Measurements from ENCODE around the gene ERP44. TPM values are rescaled to one million over a fixed set of nuclear protein-coding genes. Genes with fewer than 3 reads are reported as not detected.
A peak's percentile ranks its signal among the peaks of the same experiment; 100 is the strongest.
"Not testable (repeated sequence)": the region's sequence is repeated elsewhere in the genome, so short reads cannot be mapped to it uniquely, and the experiment has no call there.

ERP44 gene
- total RNA-seq, 1 experiment from 2014 or later = 20.9 TPM

DNA sequence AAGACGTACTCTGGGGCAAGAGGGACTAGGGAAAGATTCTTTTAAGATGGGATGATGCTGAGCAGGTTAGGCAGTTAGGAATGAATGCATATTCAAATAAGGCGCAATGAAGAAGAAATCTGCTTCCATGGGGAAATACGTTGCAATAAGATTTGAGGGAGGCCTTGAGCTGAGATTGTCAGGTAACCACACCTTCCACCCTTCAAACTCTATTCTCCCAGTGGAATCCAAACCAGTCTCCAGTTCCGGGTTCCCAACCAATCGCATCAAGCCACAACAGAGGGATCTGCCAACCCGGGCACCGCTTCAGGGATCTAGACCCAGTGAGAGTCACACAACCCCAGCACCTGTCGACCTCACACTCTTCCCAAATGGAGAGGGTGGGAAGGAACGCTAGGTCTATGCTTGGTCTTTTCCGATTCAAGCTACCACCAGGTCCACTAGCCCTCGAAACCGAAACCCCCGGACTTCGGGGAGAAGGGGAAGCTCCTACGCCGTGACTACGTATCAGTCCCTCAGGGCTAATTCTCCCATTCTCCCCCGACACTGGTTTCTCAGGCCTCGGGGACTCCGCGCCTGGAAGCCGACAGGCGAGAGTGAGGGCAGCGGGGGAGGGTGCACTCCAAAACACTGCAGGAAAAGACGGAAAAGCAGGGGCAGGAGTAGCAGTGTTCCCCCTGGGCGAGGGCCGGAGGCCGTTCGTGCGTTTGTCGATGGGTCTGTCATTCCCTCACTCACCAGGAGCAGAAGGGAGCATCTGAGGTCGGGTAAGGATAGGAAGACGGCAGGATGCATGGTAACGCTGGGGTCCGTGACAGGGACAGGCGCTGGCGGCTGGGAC, 534 bp downstream of the ERP44 start:
- Histone ChIP-seq H2AFZ (ENCODE audit: low read length) (peak overlapping the region; percentile 20; the same call in 1 of the 2 replicates), H3K9ac (ENCODE audit: low read length) (peak overlapping the region; percentile 94), H3K4me1 (ENCODE audit: low read length) (peaks cover 42% of the 10 kb centered on the region), H3K4me2 (ENCODE audit: low read depth, low read length, poor library complexity, severe bottlenecking) (peak overlapping the region; percentile 99), H3K36me3 (ENCODE audit: insufficient read depth, low read length) (peaks cover 8% of the 10 kb centered on the region; the same call in 1 of the 2 replicates), H4K20me1 (ENCODE audit: insufficient read depth, low read depth, low read length) (peaks cover 40% of the 10 kb centered on the region), H3K27ac (ENCODE audit: low read length) (peak overlapping the region; percentile 41), H3K79me2 (ENCODE audit: low read length) (peaks cover 78% of the 10 kb centered on the region), H3K9me2 (replicated peaks; ENCODE audit: insufficient read depth, low read length) (no peaks in the 10 kb centered on the region), H3K9me3 (ENCODE audit: low read length) (no peaks in the 10 kb centered on the region), H3K4me3 (ENCODE audit: low read length) (peak overlapping the region; percentile 93), H3K27me3 (ENCODE audit: low read length) (no peaks in the 10 kb centered on the region)
- peak; percentile 79 for DNase-seq

DNA sequence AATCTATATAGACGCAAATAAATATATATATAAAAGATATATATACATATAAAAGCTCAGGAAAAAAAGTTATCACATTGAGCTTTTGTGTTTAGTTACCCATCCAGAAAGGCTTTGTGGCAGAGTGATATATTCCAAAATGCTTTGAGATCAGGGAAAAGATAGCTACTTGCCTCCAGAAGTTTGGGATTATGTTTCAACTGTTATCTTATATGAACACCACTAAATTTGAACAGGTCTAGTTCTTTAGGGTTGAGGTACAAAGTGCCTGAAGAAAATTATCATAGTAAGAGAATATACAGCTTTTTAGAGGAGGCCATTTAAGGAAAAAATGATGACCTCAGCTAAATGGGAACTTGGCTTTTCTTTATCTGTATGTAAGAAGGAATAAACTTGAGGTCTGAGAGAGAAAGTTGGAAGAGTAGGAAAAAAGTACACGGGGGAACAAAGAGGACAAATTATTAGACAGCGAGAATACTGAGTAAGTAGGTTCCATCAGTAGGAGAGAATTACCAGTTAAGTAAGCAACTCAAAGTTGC, 2.4 kb downstream of the ERP44 start:
- no peak overlapping the region; the same call in 1 of the 2 replicates for H3K9ac ChIP-seq (ENCODE audit: low read length)
- H3K27me3 ChIP-seq (ENCODE audit: low read length) = no peaks in the 10 kb centered on the region
- DNase-seq = no peak
- H3K36me3 ChIP-seq (ENCODE audit: insufficient read depth, low read length) = peaks cover 4% of the 10 kb centered on the region; the same call in 1 of the 2 replicates
- no peak overlapping the region for H2AFZ ChIP-seq (ENCODE audit: low read length)
- no peak overlapping the region for H3K27ac ChIP-seq (ENCODE audit: low read length)
- peaks cover 46% of the 10 kb centered on the region for H3K4me1 ChIP-seq (ENCODE audit: low read length)
- H3K9me3 ChIP-seq (ENCODE audit: low read length) = no peaks in the 10 kb centered on the region
- H3K79me2 ChIP-seq (ENCODE audit: low read length) = peaks cover 89% of the 10 kb centered on the region
- H4K20me1 ChIP-seq (ENCODE audit: insufficient read depth, low read depth, low read length) = peaks cover 51% of the 10 kb centered on the region
- H3K9me2 ChIP-seq (replicated peaks; ENCODE audit: insufficient read depth, low read length) = no peaks in the 10 kb centered on the region
- peak overlapping the region; percentile 99 for H3K4me2 ChIP-seq (ENCODE audit: low read depth, low read length, poor library complexity, severe bottlenecking)
- H3K4me3 ChIP-seq (ENCODE audit: low read length) = peak overlapping the region; percentile 93; the same call in 1 of the 2 replicates

DNA sequence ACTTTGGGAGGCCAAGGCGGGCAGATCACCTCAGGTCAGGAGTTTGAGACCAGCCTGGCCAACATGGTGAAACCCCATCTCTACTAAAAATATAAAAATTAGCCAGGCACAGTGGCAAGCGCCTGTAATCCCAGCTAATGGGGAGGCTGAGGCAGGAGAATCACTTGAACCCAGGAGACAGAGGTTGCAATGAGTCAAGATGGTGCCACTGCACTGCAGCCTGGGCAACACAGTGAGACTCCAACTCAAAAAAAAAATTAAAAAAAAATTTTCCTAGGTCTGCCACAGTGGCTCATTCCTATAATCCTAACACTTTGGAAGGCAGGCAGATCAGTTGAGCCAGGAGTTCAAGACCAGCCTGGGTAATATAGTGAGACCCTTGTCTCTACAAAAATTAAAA, 4.4 kb downstream of the ERP44 start:
- Histone ChIP-seq H4K20me1 (ENCODE audit: insufficient read depth, low read depth, low read length) (peaks cover 56% of the 10 kb centered on the region), H3K4me1 (ENCODE audit: low read length) (peaks cover 44% of the 10 kb centered on the region), H3K79me2 (ENCODE audit: low read length) (peaks cover 94% of the 10 kb centered on the region)
- not testable (repeated sequence) for H3K36me3 ChIP-seq (ENCODE audit: insufficient read depth, low read length); DNase-seq; H2AFZ ChIP-seq (ENCODE audit: low read length); H3K4me3 ChIP-seq (ENCODE audit: low read length); H3K9me3 ChIP-seq (ENCODE audit: low read length); H3K27me3 ChIP-seq (ENCODE audit: low read length); H3K9ac ChIP-seq (ENCODE audit: low read length); H3K9me2 ChIP-seq (replicated peaks; ENCODE audit: insufficient read depth, low read length); H3K27ac ChIP-seq (ENCODE audit: low read length); H3K4me2 ChIP-seq (ENCODE audit: low read depth, low read length, poor library complexity, severe bottlenecking)

- Histone ChIP-seq H3K27ac (ENCODE audit: low read length) (no peak overlapping the region), H3K9me2 (replicated peaks; ENCODE audit: insufficient read depth, low read length) (no peaks in the 10 kb centered on the region), H3K9ac (ENCODE audit: low read length) (no peak overlapping the region), H2AFZ (ENCODE audit: low read length) (no peak overlapping the region), H3K9me3 (ENCODE audit: low read length) (no peaks in the 10 kb centered on the region), H3K36me3 (ENCODE audit: insufficient read depth, low read length) (no peaks in the 10 kb centered on the region), H4K20me1 (ENCODE audit: insufficient read depth, low read depth, low read length) (peaks cover 48% of the 10 kb centered on the region), H3K27me3 (ENCODE audit: low read length) (no peaks in the 10 kb centered on the region), H3K4me2 (ENCODE audit: low read depth, low read length, poor library complexity, severe bottlenecking) (no peak overlapping the region), H3K4me3 (ENCODE audit: low read length) (no peak overlapping the region), H3K79me2 (ENCODE audit: low read length) (peaks cover 99% of the 10 kb centered on the region), H3K4me1 (ENCODE audit: low read length) (peaks cover 55% of the 10 kb centered on the region)
- no peak for DNase-seq
Observed at GRCh38 chr9:100092066-100092465, 6.7 kb downstream of the ERP44 start.

GRCh38 chr9:100091650-100092049, 7.2 kb downstream of the ERP44 start:
- H3K27ac ChIP-seq (ENCODE audit: low read length) = no peak overlapping the region
- no peaks in the 10 kb centered on the region for H3K9me3 ChIP-seq (ENCODE audit: low read length)
- H3K36me3 ChIP-seq (ENCODE audit: insufficient read depth, low read length) = no peaks in the 10 kb centered on the region
- no peak overlapping the region for H3K4me3 ChIP-seq (ENCODE audit: low read length)
- no peak for DNase-seq
- no peak overlapping the region for H2AFZ ChIP-seq (ENCODE audit: low read length)
- H3K27me3 ChIP-seq (ENCODE audit: low read length) = no peaks in the 10 kb centered on the region
- peaks cover 99% of the 10 kb centered on the region for H3K79me2 ChIP-seq (ENCODE audit: low read length)
- no peak overlapping the region for H3K9ac ChIP-seq (ENCODE audit: low read length)
- H3K4me2 ChIP-seq (ENCODE audit: low read depth, low read length, poor library complexity, severe bottlenecking) = no peak overlapping the region
- H4K20me1 ChIP-seq (ENCODE audit: insufficient read depth, low read depth, low read length) = peaks cover 45% of the 10 kb centered on the region
- H3K9me2 ChIP-seq (replicated peaks; ENCODE audit: insufficient read depth, low read length) = no peaks in the 10 kb centered on the region
- peaks cover 55% of the 10 kb centered on the region for H3K4me1 ChIP-seq (ENCODE audit: low read length)

GRCh38 chr9:100090880-100091279, 7.9 kb downstream of the ERP44 start:
- H3K79me2 ChIP-seq (ENCODE audit: low read length) = peaks cover 100% of the 10 kb centered on the region
- H3K9me3 ChIP-seq (ENCODE audit: low read length) = no peaks in the 10 kb centered on the region
- H3K4me2 ChIP-seq (ENCODE audit: low read depth, low read length, poor library complexity, severe bottlenecking) = no peak overlapping the region
- no peak for DNase-seq
- peaks cover 41% of the 10 kb centered on the region for H4K20me1 ChIP-seq (ENCODE audit: insufficient read depth, low read depth, low read length)
- no peak overlapping the region for H2AFZ ChIP-seq (ENCODE audit: low read length)
- H3K27ac ChIP-seq (ENCODE audit: low read length) = no peak overlapping the region
- no peak overlapping the region for H3K4me3 ChIP-seq (ENCODE audit: low read length)
- H3K36me3 ChIP-seq (ENCODE audit: insufficient read depth, low read length) = no peaks in the 10 kb centered on the region
- H3K27me3 ChIP-seq (ENCODE audit: low read length) = no peaks in the 10 kb centered on the region
- no peak overlapping the region for H3K9ac ChIP-seq (ENCODE audit: low read length)
- peaks cover 58% of the 10 kb centered on the region for H3K4me1 ChIP-seq (ENCODE audit: low read length)
- H3K9me2 ChIP-seq (replicated peaks; ENCODE audit: insufficient read depth, low read length) = no peaks in the 10 kb centered on the region

DNA sequence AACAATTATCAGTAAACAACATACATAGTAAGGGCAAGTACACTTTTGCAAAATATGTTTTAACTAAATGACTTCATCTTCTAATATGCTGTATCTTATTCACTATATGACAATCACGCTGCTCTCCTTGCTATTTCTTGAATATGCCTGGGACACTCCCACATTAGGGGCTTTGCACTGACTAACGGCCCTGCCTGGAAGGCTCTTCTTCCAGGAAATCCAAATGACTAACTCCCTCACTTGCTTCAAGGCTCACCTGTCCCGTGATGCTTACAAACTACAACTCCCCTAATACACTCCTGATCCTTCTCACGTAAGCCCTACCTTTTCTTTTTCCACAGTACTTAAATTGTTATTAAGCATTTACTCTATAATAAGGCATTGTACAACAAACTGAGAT, 10.6 kb downstream of the ERP44 start:
- H3K4me1 ChIP-seq (ENCODE audit: low read length) = peaks cover 65% of the 10 kb centered on the region
- no peak for DNase-seq
- no peak overlapping the region for H3K27ac ChIP-seq (ENCODE audit: low read length)
- H2AFZ ChIP-seq (ENCODE audit: low read length) = no peak overlapping the region
- no peak overlapping the region for H3K9ac ChIP-seq (ENCODE audit: low read length)
- H3K79me2 ChIP-seq (ENCODE audit: low read length) = peaks cover 100% of the 10 kb centered on the region
- H3K4me2 ChIP-seq (ENCODE audit: low read depth, low read length, poor library complexity, severe bottlenecking) = peak overlapping the region; percentile 3
- no peaks in the 10 kb centered on the region for H3K36me3 ChIP-seq (ENCODE audit: insufficient read depth, low read length)
- H3K27me3 ChIP-seq (ENCODE audit: low read length) = no peaks in the 10 kb centered on the region
- H4K20me1 ChIP-seq (ENCODE audit: insufficient read depth, low read depth, low read length) = peaks cover 35% of the 10 kb centered on the region
- H3K4me3 ChIP-seq (ENCODE audit: low read length) = no peak overlapping the region
- no peaks in the 10 kb centered on the region for H3K9me2 ChIP-seq (replicated peaks; ENCODE audit: insufficient read depth, low read length)
- H3K9me3 ChIP-seq (ENCODE audit: low read length) = no peaks in the 10 kb centered on the region

GRCh38 chr9:100087218-100087617, 11.6 kb downstream of the ERP44 start:
- Histone ChIP-seq H3K27ac (ENCODE audit: low read length) (peak overlapping the region; percentile 24), H2AFZ (ENCODE audit: low read length) (no peak overlapping the region), H3K4me2 (ENCODE audit: low read depth, low read length, poor library complexity, severe bottlenecking) (peak overlapping the region; percentile 8), H4K20me1 (ENCODE audit: insufficient read depth, low read depth, low read length) (peaks cover 37% of the 10 kb centered on the region), H3K9ac (ENCODE audit: low read length) (no peak overlapping the region), H3K4me3 (ENCODE audit: low read length) (no peak overlapping the region), H3K9me2 (replicated peaks; ENCODE audit: insufficient read depth, low read length) (no peaks in the 10 kb centered on the region), H3K27me3 (ENCODE audit: low read length) (no peaks in the 10 kb centered on the region), H3K4me1 (ENCODE audit: low read length) (peaks cover 75% of the 10 kb centered on the region), H3K79me2 (ENCODE audit: low read length) (peaks cover 100% of the 10 kb centered on the region), H3K9me3 (ENCODE audit: low read length) (no peaks in the 10 kb centered on the region), H3K36me3 (ENCODE audit: insufficient read depth, low read length) (no peaks in the 10 kb centered on the region)
- no peak for DNase-seq
